ENCODE data around the gene IKZF4.
"Not testable (repeated sequence)": the region's sequence is repeated elsewhere in the genome, so short reads cannot be mapped to it uniquely, and the experiment has no call there.

IKZF4 gene

DNA sequence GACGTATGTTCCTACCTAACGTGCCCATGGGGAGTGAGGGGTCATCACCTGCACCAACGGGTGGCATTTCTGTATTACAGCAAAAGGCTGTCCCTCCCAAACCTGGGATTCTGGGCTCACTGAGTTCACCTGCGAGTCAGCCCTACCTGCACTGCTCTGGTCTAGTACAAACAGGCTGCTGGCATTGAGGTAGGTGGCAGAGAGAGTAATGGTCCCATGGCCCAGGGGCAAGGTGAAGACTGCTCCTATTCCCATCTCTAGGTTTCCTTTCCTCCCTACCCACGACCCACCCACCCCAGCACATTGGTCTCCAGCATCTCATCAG, 23.3 kb upstream of the IKZF4 start:
- DNase-seq (ENCODE audit: low read depth in 1 of 2, low spot score in 1 of 2) = no peak

DNA sequence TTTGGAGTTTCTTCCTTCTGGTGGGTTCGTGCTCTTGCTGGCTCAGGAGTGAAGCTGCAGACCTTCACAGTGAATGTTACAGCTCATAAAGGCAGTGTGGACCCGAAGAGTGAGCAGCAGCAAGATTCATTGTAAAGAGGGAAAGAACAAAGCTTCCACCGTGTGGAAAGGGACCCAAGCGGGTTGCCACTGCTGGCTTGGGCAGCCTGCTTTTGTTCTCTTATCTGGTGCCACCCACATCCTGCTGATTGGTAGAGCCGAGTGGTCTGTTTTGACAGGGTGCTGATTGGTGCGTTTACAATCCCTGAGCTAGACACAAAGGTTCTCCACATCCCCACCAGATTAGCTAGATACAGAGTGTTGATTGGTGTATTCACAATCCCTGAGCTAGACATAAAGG, 21.3 kb upstream of the IKZF4 start:
- not testable (repeated sequence) for DNase-seq (ENCODE audit: low read depth in 1 of 2, low spot score in 1 of 2)

DNA sequence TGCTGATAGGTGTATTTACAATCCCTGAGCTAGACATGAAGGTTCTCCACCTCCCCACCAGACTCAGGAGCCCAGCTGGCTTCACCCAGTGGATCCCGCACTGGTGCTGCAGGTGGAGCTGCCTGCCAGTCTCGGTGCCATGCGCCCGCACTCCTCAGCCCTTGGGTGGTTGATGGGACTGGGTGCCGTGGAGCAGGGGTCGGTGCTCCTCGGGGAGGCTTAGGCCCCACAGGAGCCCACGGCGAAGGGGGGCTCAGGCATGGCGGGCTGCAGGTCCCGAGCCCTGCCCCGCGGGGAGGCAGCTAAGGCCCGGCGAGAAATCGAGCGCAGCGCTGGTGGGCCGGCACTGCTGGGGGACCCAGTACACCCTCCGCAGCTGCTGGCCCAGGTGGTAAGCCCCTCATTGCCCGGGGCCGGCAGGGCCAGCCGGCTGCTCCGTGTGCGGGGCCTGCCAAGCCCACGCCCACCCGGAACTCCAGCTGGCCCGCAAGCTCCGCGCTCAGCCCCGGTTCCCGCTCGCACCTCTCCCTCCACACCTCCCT, 20.8 kb upstream of the IKZF4 start:
- not testable (repeated sequence) for DNase-seq (ENCODE audit: low read depth in 1 of 2, low spot score in 1 of 2)

DNA sequence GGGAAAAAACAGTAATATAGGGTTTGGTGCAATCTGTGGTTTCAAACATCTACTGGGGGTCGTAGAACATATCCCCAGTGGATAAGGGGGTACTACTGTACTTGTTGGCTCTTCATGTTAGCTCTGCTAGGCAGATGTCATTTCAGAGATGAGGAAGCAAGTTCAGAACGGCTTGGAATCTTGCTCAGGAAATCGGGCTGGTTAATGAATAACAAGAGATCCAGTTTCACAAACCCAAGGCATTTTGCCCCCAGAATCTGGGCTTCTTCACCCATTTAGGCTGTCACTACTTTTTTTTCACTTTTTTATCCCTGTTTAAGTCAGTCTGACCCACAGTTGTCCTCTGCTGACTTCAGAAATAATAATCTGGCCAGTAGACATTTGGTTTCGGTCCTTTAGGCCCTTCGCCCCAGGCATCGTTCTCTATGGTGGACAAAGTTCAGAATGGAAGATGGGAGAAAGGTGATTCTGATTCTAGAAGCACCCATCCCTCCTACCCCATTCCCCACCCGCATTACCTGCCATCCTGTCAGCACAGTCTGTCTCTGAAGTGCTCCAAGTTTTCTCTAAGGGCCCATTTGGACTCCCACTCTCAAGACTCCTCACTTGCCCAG, 19.2 kb upstream of the IKZF4 start:
- no peak for DNase-seq (ENCODE audit: low read depth in 1 of 2, low spot score in 1 of 2)

DNA sequence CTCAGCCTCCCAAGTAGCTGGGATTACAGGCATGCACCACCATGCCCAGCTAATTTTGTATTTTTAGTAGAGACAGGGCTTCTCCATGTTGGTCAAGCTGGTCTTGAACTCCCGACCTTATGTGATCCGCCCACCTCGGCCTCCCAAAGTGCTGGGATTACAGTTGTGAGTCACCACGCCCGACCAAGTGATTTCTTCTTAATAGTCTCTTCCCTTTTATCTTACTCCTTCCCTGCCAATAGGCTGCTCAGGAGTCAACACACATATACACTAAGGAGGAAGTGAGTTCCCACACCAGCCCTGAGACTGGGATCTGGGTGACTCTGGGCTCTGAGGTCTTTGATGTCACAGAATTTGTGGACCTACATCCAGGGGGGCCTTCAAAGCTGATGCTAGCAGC, 17.5 kb upstream of the IKZF4 start:
- DNase-seq (ENCODE audit: low read depth in 1 of 2, low spot score in 1 of 2) = not testable (repeated sequence)

DNA sequence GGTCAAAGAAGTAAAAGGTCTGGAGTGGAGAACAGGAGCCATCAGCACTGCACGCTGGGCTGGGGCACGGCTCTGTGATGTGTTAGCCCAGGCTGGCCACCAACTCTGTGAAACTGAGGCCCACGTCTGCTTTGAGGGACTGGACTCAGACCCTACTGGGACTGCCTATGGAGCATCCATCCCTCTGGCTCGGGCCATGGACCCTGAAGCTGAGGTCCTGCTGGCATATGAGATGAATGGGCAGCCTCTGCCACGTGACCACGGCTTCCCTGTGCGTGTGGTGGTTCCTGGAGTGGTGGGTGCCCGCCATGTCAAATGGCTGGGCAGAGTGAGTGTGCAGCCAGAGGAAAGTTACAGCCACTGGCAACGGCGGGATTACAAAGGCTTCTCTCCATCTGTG, 16.6 kb upstream of the IKZF4 start:
- no peak for DNase-seq (ENCODE audit: low read depth in 1 of 2, low spot score in 1 of 2)

DNA sequence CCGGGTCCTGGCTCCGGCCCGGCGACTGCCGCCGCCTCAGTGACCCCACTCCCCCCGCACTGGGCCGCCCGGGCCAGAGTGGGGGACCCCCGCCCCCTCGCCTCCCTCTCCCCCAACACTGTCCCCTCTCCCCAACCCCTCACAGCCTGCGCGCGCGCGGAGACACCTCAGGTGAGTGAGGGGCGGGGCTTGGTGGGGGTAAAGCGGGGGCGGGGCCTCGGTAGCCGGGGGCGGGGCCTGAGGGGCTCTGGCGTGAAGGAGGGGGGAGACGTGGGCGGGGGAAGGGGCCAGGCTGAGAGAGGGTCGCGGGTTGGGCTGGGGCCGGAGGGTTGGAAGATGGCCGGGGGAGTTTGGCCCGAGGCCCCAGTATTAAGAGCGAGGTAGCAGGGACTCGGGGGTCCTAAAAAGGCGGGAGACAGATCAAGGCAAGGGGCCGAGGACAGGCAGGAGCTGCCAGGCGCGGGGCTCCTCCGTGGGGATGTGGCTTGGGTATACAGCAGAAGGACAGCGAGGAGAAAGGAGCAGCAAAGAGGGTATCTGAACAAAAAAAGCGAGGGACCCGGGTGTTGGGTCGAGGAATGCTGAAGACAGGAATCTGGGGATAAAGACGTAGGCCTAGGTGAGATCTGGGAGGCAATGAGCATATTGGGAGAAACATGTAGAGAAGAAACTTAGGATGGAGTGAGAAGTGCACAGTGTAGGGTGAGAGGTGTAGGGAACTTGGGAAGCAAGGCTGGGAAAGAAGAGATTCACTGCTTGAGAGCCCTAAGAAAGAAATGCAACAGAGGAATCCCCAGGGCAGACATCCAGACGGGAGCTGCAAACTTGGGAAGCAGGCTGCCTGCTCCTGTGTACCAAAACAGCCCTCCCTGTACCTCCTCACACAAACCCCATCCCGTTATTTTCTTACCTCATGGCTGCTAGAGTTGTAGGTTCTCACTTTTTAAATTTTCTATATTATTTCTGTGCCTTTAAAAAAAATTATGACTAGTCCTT, 13.0 kb upstream of the IKZF4 start:
- peak; percentile 53 to 60 for DNase-seq (ENCODE audit: low read depth in 1 of 2, low spot score in 1 of 2)

DNA sequence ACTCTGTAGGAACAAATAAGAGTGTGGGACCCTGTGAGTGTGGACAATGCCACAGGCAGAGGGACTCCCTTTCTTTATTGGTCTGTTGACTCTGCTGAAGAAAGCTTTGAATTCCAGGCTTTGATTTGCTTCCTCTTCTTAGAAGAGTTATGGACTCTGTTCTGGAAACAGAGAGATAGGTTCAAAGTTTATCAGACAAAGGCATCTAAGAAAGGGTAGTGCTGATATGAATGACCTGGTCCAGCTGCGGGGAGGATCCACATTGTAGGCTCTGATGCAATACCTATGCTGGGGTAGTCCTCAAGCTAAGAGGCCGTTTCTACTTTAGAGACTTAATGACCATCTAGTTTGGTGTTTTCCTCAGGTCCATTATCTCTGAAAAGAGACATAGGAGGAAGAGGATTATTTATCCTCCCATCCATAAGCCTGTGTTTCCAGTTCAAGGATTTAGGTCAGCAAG, 10.7 kb upstream of the IKZF4 start:
- DNase-seq (ENCODE audit: low read depth in 1 of 2, low spot score in 1 of 2) = no peak

DNA sequence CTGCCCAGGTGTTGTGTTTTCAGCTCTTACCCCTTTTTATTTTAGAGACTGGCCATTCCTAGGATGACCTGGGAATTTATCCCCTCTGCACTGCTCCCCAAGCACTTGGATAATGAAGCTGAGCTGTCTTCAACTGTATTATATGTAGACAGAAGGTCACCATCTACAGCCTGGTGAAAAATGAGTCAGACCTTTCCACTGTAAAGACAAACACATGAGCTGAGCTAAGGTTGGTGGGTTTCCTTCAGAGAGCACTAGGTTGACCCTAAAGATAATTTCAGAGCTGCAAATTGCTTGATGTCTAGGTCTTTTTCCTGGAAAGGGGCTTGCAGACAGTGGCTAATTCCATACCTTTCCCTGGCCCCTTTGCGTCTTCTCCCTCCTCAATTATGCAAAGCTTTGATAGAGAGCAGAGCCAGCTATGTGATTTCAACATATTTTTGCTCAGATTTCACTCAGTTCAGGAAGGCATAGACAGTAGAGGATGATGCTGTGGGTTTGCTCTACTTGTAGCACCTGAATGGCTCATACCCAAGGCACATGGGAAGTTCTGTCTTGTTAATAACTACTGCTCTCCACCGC, 9.2 kb upstream of the IKZF4 start:
- no peak for DNase-seq (ENCODE audit: low read depth in 1 of 2, low spot score in 1 of 2)

DNA sequence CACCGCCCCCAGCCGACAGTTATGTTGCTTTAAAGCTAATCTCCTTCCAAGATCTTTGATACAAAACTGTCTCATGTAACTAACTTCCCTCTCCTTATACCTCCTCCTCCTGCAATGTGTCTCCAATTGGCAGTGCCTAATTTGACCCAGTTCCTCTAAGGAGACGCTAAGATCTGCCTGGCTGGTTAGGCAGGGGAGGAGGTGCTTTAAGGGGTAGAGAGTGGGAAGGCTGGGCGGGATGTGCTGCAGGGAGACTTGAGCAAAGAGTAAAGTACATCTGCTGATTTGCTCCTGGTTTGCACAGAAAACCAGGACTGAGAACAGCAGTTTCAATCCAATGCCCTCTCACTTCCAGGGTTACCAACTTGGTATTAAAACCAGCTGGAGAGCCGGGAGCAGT, 7.4 kb upstream of the IKZF4 start:
- DNase-seq (ENCODE audit: low read depth in 1 of 2, low spot score in 1 of 2) = no peak

DNA sequence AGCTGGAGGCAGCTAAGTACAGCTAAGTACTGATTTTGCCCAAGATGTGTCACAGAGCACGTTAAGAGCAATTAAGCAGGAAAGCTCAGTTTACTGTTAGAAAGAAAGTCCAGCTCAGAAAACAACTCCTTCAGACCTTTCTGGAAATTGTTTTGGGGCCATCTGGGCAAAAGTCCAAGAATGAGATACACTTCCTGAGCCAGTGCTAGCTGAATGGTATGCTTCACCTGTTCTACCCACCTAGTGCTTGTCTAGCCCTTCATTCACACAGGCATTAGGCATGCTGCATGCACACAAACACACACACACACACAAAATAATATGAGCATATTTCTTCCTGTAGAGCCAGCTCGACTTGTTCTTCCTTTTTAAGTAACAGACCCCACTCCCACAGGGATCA, 6.6 kb upstream of the IKZF4 start:
- DNase-seq (ENCODE audit: low read depth in 1 of 2, low spot score in 1 of 2) = no peak

DNA sequence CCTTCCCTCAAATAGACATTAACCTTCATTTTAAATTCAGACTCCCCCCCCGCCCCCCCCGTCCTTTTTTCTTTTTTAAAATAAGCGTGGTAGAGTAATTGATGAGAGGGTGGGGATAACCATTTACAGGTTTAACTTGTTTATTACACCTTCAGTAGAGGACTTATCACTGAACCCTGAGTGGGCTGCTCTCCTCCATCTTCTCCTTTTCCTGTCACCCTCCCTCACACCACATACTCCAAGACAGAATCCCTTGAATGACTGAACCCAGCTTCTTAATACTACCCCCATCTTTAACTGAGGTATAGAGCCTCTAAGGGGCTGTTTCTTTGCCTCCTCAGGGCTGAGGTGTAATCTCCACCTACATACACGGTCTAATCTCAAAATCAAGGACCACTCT, 3.7 kb upstream of the IKZF4 start:
- DNase-seq (ENCODE audit: low read depth in 1 of 2, low spot score in 1 of 2) = no peak

DNA sequence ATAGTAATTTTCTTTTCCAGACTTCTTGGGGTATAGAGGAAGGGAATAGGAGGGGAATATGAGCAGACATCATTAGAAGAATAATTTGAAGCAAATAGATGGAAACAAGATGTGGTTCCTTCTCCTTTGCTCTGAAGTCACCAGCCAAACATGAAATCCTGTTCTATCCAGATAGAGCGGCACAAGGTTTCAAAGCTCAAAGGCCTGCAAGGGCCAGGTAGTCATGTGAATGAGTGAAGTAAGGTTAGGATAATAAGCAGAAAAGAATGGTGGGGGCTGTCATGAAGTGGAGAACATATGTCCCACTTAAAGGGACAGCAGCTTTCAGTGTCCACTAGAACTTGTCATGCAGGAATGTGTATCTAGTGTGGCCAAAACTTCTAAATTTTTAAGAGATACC, 2.5 kb upstream of the IKZF4 start:
- no peak for DNase-seq (ENCODE audit: low read depth in 1 of 2, low spot score in 1 of 2)

DNA sequence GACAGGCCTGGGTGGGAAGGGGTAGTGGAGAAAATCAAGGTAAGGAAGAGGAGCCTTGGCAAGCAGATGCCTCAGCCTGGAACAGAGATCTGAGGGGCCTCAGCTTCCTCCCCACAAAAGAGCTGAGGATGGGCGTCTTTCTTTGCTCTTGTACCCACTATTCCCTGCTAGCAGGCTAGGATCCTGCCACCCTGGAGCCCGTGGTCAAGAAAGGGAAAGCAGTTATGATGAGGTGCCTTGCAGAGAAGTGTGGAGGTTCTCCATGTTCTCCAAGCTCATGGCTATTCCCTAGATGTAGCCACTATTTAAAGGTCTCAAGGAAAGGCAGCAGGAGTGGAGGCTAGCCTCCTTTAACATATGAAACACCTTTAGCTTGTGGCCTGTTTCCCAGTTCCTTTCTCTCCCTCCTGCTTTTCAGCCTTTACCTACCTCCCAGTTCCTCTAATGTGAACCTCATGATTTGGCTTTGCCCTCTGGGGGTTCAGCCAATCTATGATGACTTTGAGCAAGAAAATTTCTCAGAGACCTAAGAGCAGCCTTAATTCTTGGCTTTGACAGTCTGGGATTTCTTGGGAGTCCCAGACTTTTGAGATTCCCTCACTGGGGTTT, 1.1 kb downstream of the IKZF4 start:
- DNase-seq (ENCODE audit: low read depth in 1 of 2, low spot score in 1 of 2) = no peak

DNA sequence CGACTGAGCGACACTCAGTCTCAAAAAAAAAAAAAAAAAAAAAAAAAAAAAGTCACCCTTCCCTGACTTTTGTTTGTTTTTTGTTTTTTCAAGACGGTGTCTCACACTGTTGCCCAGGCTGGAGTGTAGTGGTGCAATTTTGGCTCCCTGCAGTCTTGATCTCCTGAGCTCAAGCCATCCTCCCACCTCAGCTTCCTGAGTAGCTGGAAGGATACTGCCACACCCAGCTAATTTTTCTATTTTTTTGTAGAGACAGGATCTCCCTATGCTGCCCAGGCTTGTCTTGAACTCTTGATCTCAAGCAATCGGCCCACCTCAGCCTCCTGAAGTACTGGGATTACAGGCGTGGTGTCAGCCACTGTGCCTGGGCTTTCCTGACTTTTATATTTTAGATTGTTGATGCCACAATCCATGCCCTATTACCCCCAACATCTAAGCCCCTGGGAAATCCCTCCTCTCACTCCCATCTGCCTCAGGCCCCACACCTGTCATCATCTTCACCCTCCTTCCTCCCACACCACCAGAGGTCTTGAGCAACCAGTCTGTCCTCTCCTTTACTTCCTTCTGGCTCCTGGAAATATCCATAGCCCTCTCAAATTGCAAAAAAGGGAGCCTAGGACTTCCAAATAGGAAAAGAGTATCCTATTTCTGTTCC, 7.8 kb downstream of the IKZF4 start:
- DNase-seq (ENCODE audit: low read depth in 1 of 2, low spot score in 1 of 2) = no peak

DNA sequence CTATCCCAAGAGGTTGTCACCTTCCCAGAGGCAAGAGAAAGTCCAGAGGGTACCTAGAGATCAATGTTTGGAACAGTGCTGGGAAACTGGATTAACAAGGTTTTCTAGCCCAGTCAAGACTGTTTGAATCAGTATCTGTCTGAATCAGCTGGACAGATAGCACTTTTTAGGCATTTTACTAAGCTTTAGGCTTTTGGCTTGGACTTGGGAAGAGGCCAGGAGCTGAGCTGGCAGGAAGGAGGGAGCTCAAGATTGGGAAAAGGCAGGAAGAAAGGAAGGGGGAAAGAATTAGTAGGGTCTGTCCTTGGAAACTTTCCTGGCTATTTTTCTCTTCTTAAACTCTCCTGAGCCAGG, 8.3 kb downstream of the IKZF4 start:
- no peak for DNase-seq (ENCODE audit: low read depth in 1 of 2, low spot score in 1 of 2)

DNA sequence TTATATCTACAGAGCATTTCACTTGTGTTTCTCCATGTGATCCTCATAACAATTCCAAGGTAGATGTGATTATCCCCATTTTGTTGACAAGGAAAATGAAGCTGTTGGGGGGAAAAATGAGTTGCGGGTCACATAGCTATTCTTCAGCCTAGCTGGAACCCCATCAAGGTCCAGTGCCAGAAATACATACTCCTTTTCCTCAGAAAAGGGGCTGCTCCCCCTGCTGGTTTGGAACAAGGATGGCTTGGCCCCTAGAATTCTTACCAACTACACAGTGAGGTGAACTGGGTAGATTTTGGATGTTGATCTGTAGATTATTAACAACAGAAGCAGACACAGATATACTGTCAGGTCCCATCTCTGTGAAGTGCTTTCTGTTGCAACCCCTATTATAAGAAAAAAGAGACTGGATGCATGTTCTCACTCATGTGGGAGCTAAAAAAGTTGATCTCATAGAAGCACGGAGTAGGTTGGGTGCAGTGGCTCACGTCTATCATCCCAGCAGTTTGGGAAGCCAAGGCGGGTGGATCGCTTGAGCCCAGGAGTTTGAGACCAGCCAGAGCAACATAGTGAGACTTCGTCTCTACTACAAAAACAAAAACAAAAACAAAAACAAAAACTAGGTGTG, 8.9 kb downstream of the IKZF4 start:
- DNase-seq (ENCODE audit: low read depth in 1 of 2, low spot score in 1 of 2) = no peak

DNA sequence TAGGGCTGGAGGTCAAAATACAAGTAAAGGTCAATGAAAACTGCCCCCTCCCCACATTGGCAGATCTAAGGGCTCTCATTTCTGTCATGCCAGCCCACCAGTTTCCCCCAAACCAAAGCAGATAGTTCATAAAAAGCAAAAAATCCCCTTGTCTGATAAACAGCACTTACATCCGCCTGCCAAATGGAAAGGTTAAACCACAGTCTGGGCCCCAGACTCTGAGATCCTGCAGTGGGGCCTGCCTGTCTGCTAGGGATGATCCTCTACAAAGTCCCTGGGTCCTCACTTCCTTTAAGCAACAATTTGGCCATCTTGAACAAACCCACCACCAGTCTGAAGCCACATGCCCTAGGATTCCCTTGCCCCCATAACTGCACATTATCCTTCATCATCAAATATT, 11.1 kb downstream of the IKZF4 start:
- no peak for DNase-seq (ENCODE audit: low read depth in 1 of 2, low spot score in 1 of 2)

DNA sequence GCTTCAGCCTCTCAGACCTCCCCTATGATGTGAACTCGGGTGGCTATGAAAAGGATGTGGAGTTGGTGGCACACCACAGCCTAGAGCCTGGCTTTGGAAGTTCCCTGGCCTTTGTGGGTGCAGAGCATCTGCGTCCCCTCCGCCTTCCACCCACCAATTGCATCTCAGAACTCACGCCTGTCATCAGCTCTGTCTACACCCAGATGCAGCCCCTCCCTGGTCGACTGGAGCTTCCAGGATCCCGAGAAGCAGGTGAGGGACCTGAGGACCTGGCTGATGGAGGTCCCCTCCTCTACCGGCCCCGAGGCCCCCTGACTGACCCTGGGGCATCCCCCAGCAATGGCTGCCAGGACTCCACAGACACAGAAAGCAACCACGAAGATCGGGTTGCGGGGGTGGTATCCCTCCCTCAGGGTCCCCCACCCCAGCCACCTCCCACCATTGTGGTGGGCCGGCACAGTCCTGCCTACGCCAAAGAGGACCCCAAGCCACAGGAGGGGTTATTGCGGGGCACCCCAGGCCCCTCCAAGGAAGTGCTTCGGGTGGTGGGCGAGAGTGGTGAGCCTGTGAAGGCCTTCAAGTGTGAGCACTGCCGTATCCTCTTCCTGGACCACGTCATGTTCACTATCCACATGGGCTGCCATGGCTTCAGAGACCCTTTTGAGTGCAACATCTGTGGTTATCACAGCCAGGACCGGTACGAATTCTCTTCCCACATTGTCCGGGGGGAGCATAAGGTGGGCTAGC, 13.9 kb downstream of the IKZF4 start:
- DNase-seq (ENCODE audit: low read depth in 1 of 2, low spot score in 1 of 2) = no peak

DNA sequence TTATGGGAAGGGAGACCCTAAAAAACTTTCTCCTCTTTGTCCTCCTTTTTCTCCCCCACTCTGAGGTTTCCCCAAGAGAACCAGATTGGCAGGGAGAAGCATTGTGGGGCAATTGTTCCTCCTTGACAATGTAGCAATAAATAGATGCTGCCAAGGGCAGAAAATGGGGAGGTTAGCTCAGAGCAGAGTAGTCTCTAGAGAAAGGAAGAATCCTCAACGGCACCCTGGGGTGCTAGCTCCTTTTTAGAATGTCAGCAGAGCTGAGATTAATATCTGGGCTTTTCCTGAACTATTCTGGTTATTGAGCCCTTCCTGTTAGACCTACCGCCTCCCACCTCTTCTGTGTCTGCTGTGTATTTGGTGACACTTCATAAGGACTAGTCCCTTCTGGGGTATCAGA, 16.3 kb downstream of the IKZF4 start:
- DNase-seq (ENCODE audit: low read depth in 1 of 2, low spot score in 1 of 2) = no peak
